Left ventricle myocardium inferior (tissue), 1 donor: ENCODE data around the gene TECR. TPM values are rescaled to one million over a fixed set of nuclear protein-coding genes. Genes with fewer than 3 reads are reported as not detected.

Experiments used
- DNase-seq: peaks from one replicate; pipeline ENCODE4 v3.0.0-alpha.2; 2020
- H3K27ac ChIP-seq: fragments of 200-600 bp; replicated peaks from 2 replicates; pipeline ENCODE4 v1.8.0; 2021
- H3K27me3 ChIP-seq: fragments of 200-600 bp; 2 replicates; pipeline ENCODE4 v1.8.0; 2021; ENCODE audit warnings: low read depth
- H3K36me3 ChIP-seq: fragments of 200-600 bp; 2 replicates; pipeline ENCODE4 v1.8.0; 2021
- H3K4me1 ChIP-seq: fragments of 200-600 bp; 2 replicates; pipeline ENCODE4 v1.8.0; 2021
- H3K4me3 ChIP-seq: fragments of 200-600 bp; 2 replicates; pipeline ENCODE4 v1.8.0; 2021; ENCODE audit warnings: mild to moderate bottlenecking, moderate library complexity
- H3K9me3 ChIP-seq: fragments of 200-600 bp; replicated peaks from 2 replicates; pipeline ENCODE4 v1.8.0; 2021
- CTCF ChIP-seq: fragments of 200-600 bp; IDR thresholded peaks from 2 replicates; pipeline ENCODE4 v1.8.0; 2021; ENCODE audit warnings: antibody characterized with exemption, mild to moderate bottlenecking, borderline replicate concordance
- intact Hi-C: fragments of 100-400 bp; cut with micrococcal nuclease; formaldehyde crosslinking; loops from one replicate; pipeline ENCODE4 v1.11.0; 2022
- total RNA-seq: library from RNA; stranded (reverse); fragmentation: NEBNext Ultra II Directional; extraction: Animal tissue kit (Norgen Biotek cat#: 25700); gene quantifications from one replicate; pipeline ENCODE4 v1.2.1, GENCODE V29; 2021
- donor health status: DM: no; HTN: yes; CAD: no; lungs with severe emphysema.

Gene TECR
- total RNA-seq, 1 donor from 2014 or later: 69.3 TPM

- intact Hi-C loops: no loop called here
- Histone ChIP-seq H3K36me3 (no peaks in the 10 kb centered on the region), H3K4me3 (no peak overlapping the region), H3K9me3 (no peaks in the 10 kb centered on the region), H3K27me3 (no peaks in the 10 kb centered on the region), H3K4me1 (peaks cover 11% of the 10 kb centered on the region), H3K27ac (no peak overlapping the region)
- TF ChIP-seq CTCF: peak; percentile 63
- no peak for DNase-seq
These were observed 23.7 kb upstream of the TECR start for GRCh38 chr19:14505488-14506239.

GRCh38 chr19:14507704-14508542, 21.5 kb upstream of the TECR start:
- TF ChIP-seq CTCF: no peak
- peaks cover 11% of the 10 kb centered on the region for H3K4me1 ChIP-seq
- H3K9me3 ChIP-seq: no peaks in the 10 kb centered on the region
- DNase-seq: no peak
- intact Hi-C loops: no loop called here
- no peaks in the 10 kb centered on the region for H3K27me3 ChIP-seq
- no peak overlapping the region for H3K4me3 ChIP-seq
- H3K27ac ChIP-seq: no peak overlapping the region
- H3K36me3 ChIP-seq: no peaks in the 10 kb centered on the region

- Histone ChIP-seq H3K9me3 (no peaks in the 10 kb centered on the region), H3K27ac (peak overlapping the region; percentile 71), H3K4me3 (peak overlapping the region; percentile 27), H3K27me3 (no peaks in the 10 kb centered on the region), H3K36me3 (peaks cover 17% of the 10 kb centered on the region), H3K4me1 (peaks cover 37% of the 10 kb centered on the region)
- no peak for DNase-seq
- no peak for TF ChIP-seq CTCF
- intact Hi-C loops: no loop called here
These were observed 18.8 kb upstream of the TECR start for GRCh38 chr19:14510311-14511228.

GRCh38 chr19:14511229-14511593, 18.2 kb upstream of the TECR start:
- peak overlapping the region; percentile 71 for H3K27ac ChIP-seq
- no peaks in the 10 kb centered on the region for H3K27me3 ChIP-seq
- intact Hi-C loops: no loop called here
- no peak for TF ChIP-seq CTCF
- peaks cover 43% of the 10 kb centered on the region for H3K4me1 ChIP-seq
- no peaks in the 10 kb centered on the region for H3K9me3 ChIP-seq
- H3K36me3 ChIP-seq: peaks cover 23% of the 10 kb centered on the region
- H3K4me3 ChIP-seq: no peak overlapping the region
- DNase-seq: no peak

GRCh38 chr19:14512406-14512961, 16.9 kb upstream of the TECR start:
- intact Hi-C loops: no loop called here
- H3K4me1 ChIP-seq: peaks cover 56% of the 10 kb centered on the region

More at GRCh38 chr19:14512406-14512961, 16.9 kb upstream of the TECR start:
- no peak for DNase-seq
- Histone ChIP-seq H3K27ac (no peak overlapping the region), H3K27me3 (no peaks in the 10 kb centered on the region), H3K36me3 (peaks cover 33% of the 10 kb centered on the region), H3K9me3 (no peaks in the 10 kb centered on the region), H3K4me3 (no peak overlapping the region)
- no peak for TF ChIP-seq CTCF
